H1 (cell line): ENCODE data around the gene DCPS. TPM values are rescaled to one million over a fixed set of nuclear protein-coding genes. Genes with fewer than 3 reads are reported as not detected.

ENCODE experiments used
- ASH2L ChIP-seq: fragments of 200-600, 300-600 bp; sonication (generic); IDR thresholded peaks from one replicate; pipeline ENCODE4 v1.7.1; 2017; ENCODE audit warnings: low read length
- GTF2F1 ChIP-seq: IDR thresholded peaks from 2 replicates; pipeline ENCODE4 v1.6.1; 2012; ENCODE audit warnings: low read depth, low read length, improper control_type of control experiment, borderline replicate concordance
- JUN ChIP-seq: IDR thresholded peaks from 2 replicates; pipeline ENCODE4 v1.6.1; 2011; ENCODE audit warnings: low read depth, mild to moderate bottlenecking, improper control_type of control experiment, low read length
- POLR2A ChIP-seq, 2 experiments: IDR thresholded peaks; 1 replicate in 1 of 2; 2 replicates in 1 of 2; pipeline ENCODE4 v1.6.1; 2011; ENCODE audit warnings: low read depth in 2 of 2, low read length in 2 of 2, mild to moderate bottlenecking in 2 of 2; ENCODE audit errors: control extremely low read depth in 1 of 2
- POU5F1 ChIP-seq: IDR thresholded peaks from 2 replicates; pipeline ENCODE4 v1.6.1; 2011; ENCODE audit warnings: low read depth, mild to moderate bottlenecking, low read length, moderate library complexity
- RXRA ChIP-seq: IDR thresholded peaks from 2 replicates; pipeline ENCODE4 v1.6.1; 2011; ENCODE audit warnings: low read depth, mild to moderate bottlenecking, low read length, moderate library complexity; ENCODE audit not compliant: insufficient read depth
- TAF1 ChIP-seq: IDR thresholded peaks from 2 replicates; pipeline ENCODE4 v1.6.1; 2011; ENCODE audit warnings: mild to moderate bottlenecking, low read depth, low read length
- TEAD4 ChIP-seq: IDR thresholded peaks from 2 replicates; pipeline ENCODE4 v1.6.1; 2012; ENCODE audit warnings: low read depth, low read length, inconsistent platforms, mixed read lengths
- ZNF274 ChIP-seq: IDR thresholded peaks from 2 replicates; pipeline ENCODE4 v1.7.0; 2012; ENCODE audit warnings: low read length, borderline replicate concordance; ENCODE audit errors: extremely low read depth
- polyA plus RNA-seq, 7 experiments: library from polyadenylated mRNA; depleted of rRNA in 3 of 7; stranded (reverse) in 5 of 7; unstranded in 2 of 7; fragments of >200 nt in 5 of 7; fragments of 200-250 nt in 2 of 7; gene quantifications; 1 replicate in 5 of 7; 2 replicates in 1 of 7; 4 replicates in 1 of 7; pipeline versions ENCODE4 v1.2.1 to v1.2.3, GENCODE V29; 2011 to 2013; ENCODE audit warnings: missing spikeins in 2 of 7, mixed read lengths in 2 of 7
- total RNA-seq: library from RNA; stranded (reverse); fragmentation: NEBNext Ultra II Directional; extraction: Animal tissue kit (Norgen Biotek cat#: 25700); gene quantifications from 2 replicates; pipeline ENCODE4 v1.2.1, GENCODE V29; 2021
- TF ChIP-seq, protein P1 (sequence below): fragments of 300-600 bp; sonication (generic); IDR thresholded peaks from 2 replicates; pipeline ENCODE4 v1.7.1; 2012; ENCODE audit warnings: low read length, moderate library complexity, mild to moderate bottlenecking, inconsistent platforms; ENCODE audit not compliant: insufficient replicate concordance

Gene DCPS
- total and polyA plus RNA-seq, 2 of the 8 experiments (the other 6 are each of a cell fraction or from before 2014, with no cell fraction given) = 24.6 to 55.2 TPM

GRCh38 chr11:126348806-126349582, 45.1 kb downstream of the DCPS start (continued):
- TF ChIP-seq GTF2F1 (no peak), ZNF274 (no peak), POU5F1 (no peak), JUN (no peak), TEAD4 (no peak), ASH2L (no peak), RXRA (no peak), POLR2A (IDR thresholded peaks at IDR 0.05; ENCODE audit: control extremely low read depth in 1 of 2, low read depth in 2 of 2, low read length in 2 of 2) (no peak), TAF1 (no peak)
- TF ChIP-seq, protein P1, sequence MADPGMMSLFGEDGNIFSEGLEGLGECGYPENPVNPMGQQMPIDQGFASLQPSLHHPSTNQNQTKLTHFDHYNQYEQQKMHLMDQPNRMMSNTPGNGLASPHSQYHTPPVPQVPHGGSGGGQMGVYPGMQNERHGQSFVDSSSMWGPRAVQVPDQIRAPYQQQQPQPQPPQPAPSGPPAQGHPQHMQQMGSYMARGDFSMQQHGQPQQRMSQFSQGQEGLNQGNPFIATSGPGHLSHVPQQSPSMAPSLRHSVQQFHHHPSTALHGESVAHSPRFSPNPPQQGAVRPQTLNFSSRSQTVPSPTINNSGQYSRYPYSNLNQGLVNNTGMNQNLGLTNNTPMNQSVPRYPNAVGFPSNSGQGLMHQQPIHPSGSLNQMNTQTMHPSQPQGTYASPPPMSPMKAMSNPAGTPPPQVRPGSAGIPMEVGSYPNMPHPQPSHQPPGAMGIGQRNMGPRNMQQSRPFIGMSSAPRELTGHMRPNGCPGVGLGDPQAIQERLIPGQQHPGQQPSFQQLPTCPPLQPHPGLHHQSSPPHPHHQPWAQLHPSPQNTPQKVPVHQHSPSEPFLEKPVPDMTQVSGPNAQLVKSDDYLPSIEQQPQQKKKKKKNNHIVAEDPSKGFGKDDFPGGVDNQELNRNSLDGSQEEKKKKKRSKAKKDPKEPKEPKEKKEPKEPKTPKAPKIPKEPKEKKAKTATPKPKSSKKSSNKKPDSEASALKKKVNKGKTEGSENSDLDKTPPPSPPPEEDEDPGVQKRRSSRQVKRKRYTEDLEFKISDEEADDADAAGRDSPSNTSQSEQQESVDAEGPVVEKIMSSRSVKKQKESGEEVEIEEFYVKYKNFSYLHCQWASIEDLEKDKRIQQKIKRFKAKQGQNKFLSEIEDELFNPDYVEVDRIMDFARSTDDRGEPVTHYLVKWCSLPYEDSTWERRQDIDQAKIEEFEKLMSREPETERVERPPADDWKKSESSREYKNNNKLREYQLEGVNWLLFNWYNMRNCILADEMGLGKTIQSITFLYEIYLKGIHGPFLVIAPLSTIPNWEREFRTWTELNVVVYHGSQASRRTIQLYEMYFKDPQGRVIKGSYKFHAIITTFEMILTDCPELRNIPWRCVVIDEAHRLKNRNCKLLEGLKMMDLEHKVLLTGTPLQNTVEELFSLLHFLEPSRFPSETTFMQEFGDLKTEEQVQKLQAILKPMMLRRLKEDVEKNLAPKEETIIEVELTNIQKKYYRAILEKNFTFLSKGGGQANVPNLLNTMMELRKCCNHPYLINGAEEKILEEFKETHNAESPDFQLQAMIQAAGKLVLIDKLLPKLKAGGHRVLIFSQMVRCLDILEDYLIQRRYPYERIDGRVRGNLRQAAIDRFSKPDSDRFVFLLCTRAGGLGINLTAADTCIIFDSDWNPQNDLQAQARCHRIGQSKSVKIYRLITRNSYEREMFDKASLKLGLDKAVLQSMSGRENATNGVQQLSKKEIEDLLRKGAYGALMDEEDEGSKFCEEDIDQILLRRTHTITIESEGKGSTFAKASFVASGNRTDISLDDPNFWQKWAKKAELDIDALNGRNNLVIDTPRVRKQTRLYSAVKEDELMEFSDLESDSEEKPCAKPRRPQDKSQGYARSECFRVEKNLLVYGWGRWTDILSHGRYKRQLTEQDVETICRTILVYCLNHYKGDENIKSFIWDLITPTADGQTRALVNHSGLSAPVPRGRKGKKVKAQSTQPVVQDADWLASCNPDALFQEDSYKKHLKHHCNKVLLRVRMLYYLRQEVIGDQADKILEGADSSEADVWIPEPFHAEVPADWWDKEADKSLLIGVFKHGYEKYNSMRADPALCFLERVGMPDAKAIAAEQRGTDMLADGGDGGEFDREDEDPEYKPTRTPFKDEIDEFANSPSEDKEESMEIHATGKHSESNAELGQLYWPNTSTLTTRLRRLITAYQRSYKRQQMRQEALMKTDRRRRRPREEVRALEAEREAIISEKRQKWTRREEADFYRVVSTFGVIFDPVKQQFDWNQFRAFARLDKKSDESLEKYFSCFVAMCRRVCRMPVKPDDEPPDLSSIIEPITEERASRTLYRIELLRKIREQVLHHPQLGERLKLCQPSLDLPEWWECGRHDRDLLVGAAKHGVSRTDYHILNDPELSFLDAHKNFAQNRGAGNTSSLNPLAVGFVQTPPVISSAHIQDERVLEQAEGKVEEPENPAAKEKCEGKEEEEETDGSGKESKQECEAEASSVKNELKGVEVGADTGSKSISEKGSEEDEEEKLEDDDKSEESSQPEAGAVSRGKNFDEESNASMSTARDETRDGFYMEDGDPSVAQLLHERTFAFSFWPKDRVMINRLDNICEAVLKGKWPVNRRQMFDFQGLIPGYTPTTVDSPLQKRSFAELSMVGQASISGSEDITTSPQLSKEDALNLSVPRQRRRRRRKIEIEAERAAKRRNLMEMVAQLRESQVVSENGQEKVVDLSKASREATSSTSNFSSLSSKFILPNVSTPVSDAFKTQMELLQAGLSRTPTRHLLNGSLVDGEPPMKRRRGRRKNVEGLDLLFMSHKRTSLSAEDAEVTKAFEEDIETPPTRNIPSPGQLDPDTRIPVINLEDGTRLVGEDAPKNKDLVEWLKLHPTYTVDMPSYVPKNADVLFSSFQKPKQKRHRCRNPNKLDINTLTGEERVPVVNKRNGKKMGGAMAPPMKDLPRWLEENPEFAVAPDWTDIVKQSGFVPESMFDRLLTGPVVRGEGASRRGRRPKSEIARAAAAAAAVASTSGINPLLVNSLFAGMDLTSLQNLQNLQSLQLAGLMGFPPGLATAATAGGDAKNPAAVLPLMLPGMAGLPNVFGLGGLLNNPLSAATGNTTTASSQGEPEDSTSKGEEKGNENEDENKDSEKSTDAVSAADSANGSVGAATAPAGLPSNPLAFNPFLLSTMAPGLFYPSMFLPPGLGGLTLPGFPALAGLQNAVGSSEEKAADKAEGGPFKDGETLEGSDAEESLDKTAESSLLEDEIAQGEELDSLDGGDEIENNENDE = no peak
